ENCODE measurements around the gene TBC1D8.

TBC1D8 gene

DNA sequence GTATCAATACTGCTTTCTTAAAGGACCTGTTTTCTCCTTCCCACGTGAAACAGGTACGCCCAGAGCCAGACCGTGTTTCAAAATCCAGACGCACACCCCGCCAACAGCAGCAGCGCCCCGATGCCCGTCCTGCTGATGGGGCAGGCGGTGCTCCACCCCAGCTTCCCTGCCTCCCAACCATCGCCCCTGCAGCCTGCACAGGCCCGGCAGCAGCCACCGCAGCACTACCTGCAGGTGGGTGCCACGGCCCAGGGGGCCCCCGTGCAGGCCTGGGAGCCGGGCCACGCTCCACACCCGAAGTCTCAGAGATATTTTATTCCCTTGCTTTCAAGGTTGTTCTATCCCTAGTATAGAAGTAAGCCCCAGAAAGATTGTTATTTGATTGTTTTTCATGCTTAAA lies 157.9 kb downstream of the TBC1D8 start:
- no peak for DNase-seq

DNA sequence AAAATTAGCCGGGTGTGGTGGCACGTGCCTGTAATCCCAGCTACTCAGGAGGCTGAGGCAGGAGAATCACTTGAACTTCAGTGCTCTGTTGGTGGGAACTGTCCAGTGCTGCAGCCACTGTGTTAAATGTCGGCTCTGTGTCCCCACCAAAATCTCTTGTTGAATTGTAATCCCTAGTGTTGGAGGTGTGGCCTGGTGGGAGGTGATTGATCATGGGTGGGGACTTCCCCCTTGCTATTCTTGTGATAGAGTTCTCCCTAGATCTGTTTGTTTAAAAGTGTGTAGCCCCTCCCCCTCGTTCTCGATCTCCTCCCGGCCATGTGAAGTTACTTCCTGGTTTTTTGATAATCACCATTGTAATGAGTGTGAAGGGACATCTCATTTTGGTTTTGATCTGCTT lies 158.9 kb downstream of the TBC1D8 start:
- peak; percentile 53 for DNase-seq

DNA sequence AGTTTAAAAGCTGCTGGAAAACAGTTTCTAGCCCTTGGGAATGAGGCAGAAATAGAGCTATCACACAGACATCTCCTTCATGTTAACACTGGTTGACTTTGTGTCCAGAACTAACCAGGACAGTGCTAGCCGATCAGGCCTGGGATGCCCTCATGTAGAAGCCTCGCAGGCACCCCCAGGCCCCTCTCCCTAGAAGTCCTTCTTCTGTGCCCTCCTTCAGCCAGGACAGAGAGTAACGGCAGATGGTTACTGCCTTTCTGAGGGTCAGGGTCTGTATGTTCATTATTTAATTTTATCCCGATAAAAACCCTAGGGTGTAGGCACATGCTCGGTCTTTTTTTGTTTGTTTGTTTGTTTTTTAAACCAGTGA lies 159.8 kb downstream of the TBC1D8 start:
- DNase-seq, result no peak

DNA sequence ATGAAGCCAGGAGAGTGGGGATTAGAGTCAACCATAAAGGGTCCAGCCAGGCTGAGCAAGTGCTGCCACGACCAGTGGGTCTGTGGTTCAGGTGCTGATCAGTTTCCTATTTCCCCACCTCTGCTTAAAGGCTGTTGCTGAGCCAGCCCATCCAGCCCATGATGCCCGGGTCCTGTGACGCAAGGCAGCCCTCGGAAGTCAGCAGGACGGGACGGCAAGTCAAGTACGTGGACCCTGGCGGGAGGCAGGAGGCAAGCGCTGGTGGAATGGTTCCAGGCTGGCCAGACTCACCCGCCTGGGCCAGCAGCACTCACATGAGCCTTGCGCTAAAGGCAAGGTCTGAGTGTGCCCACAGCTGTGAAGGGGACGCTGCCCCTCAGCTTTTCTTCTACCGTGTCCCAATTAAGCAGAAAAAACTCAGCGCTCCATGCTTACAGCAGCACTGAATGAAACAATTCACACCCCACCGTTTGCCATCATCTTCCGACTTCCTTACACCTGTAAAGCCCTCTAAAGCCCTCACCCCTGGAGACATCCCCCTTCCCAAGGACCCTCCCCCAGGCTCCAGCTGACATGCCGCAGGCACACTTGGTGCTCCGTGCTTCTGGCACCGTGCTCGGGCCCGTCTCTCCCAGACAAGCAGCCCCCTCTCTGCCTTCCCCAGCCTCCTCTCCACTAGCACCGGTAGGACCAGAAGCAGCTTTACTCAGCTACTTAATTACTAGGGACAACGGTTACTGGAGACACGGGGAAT lies 160.4 kb downstream of the TBC1D8 start:
- DNase-seq, result no peak

DNA sequence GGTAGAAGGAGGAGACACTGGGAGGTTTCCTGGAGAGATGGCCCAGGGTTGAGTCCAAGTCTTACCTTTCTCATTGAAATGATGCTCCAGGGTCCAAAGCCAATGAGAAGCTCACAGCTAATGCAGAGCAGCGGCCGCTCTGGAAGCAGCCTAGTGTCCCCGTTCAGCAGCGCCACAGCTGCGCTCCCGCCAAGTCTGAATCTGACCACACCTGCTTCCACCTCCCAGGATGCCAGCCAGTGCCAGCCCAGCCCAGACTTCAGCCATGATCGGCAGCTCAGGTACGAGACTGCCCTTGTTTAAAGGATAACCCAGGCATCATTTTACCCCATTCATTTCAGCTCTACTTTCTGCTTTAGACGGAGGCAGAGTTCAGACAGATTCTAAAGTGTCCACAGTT lies 161.0 kb downstream of the TBC1D8 start:
- no peak for DNase-seq

DNA sequence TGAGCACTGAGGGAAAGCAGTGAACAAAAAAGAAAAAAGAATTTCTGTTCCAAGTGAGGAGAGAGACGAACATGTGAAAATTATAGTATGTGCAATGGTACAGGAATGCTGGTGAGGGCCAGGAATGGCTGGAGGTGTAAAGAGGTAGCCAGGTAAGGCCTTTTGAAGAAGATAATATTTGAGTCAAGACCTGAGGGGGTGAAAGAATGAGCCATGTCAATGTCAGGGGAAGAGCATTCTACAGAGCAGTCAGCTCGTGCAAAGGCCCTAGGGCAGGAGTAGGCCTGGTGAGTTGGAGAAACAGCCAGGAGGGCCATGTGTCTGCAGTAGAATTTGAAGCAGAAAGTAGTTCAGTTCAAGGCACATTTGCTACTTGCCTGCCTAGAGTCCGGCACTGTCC lies 161.5 kb downstream of the TBC1D8 start:
- no peak for DNase-seq

DNA sequence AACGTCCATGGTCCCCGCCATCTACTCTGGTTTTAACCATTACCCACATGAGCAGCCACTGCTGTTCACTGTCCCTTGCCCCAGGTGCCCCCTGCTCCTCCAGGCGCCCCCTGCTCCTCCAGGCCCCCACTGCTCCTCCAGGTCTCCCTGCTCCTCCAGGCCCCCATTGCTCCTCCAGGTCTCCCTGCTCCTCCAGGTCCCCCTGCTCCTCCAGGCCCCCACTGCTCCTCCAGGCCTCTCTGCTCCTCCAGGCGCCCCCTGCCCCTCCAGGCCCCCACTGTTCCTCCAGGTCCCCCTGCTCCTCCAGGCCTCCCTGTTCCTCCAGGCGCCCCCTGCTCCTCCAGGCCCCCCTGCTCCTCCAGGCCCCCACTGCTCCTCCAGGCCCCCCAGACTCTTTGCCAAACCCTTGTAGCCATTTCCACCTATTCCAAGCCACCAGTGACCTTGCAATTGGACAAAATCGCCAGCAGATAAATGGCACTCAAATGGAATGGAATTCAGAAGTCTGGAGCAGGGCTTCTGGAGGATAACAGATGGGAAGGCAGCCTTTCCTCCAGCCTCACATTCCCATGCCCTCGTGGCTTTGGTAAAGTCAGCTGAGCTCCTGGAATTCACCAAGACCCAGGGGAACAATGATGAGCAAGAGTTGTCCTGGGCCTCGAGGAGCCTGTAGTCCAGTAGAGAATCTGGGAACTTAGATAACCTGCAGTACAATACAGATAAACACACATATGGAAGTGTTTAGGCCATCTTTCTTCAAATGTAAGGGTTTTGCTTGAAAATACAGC lies 162.4 kb downstream of the TBC1D8 start:
- no peak for DNase-seq

DNA sequence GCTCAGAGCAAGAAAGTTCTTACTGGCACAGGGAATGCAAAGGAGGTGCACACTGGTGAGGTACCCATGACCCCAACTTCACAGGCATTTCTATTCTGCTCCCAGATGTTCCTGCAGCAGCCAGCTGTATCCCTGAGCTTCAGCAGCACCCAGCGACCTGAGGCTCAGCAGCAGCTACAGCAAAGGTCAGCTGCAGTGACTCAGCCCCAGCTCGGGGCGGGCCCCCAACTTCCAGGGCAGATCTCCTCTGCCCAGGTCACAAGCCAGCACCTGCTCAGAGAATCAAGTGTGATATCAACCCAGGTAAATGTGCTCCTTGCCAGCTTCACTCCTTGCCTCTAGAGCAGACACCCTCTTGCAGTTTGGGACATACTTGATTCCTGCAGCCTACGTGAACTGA lies 163.2 kb downstream of the TBC1D8 start:
- DNase-seq, result no peak

DNA sequence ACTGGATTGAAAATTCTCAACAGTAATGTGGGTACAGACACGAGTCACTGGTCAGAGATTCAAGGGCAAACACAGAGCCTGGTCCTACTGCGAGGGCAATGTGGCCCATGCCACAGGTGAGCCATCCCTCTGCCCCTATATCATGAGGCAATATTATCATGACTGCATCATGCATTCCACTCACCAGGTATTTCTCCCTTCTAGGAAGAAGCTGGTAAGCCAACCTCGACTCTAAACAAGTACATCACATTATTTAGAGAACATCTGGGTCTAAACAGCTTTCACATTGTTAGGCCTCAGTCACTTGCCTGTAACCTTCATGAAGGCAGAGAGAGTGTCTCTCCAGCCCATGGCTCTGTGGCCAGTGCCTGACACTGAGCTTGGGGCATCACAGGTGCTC lies 163.6 kb downstream of the TBC1D8 start:
- DNase-seq, result no peak

DNA sequence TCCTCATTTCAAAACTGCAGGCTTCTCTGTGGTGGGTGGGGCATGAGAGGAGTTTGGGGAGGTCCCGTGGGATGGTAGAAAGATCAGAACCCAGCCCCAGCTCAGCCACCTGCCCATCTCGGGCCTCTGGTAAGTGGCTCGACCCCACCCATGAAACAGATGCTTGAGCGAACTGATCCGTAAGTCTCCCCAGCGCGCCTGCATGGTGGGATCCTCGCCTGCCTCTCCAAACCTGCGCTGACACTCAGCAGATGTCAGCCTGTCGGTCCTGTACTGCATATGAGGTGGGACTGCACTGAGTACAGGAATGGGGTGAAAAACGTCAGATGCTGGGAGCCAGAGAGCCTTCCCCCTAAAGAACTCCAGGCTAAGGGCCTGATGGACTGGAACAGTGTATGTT lies 165.0 kb downstream of the TBC1D8 start:
- DNase-seq, result no peak

DNA sequence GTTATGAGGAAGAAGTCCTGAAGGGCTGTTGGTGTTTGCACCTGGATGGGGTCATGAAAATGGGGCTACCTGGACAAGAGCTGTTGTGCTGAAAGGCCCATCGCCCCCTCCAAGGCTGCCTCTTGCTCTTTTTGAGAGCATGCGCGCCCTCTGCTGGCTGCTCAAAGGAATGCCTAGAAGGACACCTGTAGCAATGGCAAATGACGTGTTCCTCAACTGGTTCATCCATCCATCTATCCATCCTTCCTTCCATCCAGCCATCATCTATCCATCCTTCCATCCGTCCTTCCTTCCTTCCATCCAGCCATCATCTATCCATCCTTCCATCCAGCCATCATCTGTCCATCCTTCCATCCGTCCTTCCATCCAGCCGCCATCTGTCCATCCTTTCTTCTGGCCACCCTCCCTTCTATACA lies 166.3 kb downstream of the TBC1D8 start:
- peak; percentile 32 for DNase-seq

DNA sequence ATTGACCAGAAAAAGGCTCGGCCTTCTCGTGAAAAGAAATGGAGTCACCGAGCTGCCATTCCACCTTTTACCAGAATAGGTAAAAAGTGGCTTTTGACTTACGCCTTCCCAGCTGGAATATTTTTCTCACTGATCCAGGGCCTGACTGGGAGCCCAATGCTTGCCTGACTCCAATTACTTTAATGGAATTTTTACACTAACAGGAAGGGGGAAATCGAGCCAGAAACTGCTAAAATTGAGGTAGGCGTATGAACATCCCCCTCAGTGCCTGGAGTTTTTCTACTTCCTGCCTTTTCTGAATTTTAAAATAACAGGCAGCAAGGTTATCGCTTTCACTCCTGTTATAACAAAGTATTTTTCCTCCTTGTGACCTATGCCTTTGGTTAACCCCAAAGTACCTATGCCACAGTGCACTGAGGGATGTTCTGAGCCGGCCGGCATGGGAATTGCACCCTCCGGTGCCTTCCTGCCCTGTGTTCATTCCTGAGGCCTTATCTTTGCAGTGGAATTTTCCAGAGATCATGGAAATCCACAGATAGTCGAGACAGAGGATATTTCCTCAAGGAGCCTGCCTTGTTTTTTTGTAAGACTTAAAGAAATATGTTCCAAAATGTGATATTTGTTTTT lies 167.4 kb downstream of the TBC1D8 start:
- DNase-seq, result no peak

DNA sequence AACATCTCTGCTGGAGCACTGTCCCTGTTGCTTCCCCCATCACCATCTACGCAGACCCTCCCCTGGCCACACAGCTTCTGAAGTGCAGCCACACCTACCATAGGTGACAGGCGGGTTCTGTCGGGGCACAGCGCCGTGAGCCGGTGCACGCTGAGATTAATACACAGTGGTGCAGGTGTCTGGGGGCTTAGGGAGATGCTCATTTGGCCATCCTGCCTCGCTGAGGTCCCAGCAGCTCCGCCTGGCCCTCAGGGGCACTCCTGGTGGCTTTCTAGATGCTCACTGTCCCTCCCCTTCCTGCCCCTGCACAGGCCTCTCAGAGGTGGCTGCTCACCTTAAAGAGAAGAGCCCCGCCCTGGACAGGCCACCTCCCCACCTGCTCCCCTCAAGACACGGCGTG lies 168.0 kb downstream of the TBC1D8 start:
- no peak for DNase-seq

DNA sequence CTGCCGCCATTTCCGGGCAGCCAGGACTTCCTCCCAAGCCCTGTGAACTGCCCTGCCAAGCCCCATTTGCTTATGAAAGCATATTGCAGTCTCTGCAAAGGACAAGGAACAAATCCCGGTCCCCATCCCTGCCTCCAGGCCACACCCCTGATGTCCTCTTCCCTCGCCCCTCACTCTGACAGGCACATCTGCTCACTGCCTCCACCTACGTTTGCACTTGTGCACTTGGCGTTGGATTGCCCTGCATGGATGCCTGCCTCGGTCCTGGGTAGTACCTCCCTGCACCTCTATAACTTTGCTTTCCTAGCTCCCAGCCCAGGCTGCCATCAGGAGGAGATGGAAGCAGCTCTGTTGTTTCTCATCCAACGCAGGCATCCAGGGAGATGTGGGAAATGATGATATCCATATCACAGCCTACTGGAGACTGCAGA lies 168.7 kb downstream of the TBC1D8 start:
- DNase-seq, result no peak

DNA sequence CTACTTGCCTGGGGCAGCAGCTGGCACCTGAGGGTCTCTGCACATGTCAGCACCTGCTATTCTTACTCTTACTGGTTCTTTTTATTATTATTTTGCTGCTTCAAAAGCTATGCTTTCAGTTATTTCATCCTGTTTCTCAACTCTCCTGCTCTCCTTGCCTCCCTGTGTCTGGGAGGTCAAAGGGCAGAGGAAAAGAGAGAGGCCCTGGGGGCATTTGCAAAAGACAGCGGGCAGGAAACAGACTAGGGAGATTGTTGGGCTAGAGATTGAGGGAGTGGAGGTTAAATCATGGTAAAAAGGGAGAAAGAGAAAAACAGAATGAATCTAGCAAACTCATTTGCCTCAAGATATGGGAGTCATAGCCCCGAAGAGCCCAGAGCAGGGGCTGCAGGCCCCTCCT lies 170.2 kb downstream of the TBC1D8 start:
- DNase-seq, result no peak

DNA sequence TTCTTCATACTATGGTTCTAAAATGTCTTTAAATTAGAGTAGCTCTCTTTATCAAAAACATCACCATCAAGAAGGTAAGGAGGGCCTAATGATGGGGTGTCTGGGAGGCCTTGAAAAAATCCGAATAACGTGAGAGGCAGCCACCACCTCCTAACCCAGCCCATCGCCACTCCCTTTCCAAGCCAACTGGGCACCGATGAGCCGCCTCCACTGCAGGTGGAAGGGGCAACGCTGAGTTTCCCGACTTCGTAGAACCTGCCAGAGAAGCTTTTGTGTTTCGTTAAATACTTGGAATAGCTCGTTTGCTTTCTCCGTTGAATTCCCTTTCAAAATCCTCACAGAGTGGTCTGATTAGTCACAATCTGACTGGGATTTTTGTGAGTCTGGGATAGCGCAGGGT lies 171.1 kb downstream of the TBC1D8 start:
- no peak for DNase-seq

DNA sequence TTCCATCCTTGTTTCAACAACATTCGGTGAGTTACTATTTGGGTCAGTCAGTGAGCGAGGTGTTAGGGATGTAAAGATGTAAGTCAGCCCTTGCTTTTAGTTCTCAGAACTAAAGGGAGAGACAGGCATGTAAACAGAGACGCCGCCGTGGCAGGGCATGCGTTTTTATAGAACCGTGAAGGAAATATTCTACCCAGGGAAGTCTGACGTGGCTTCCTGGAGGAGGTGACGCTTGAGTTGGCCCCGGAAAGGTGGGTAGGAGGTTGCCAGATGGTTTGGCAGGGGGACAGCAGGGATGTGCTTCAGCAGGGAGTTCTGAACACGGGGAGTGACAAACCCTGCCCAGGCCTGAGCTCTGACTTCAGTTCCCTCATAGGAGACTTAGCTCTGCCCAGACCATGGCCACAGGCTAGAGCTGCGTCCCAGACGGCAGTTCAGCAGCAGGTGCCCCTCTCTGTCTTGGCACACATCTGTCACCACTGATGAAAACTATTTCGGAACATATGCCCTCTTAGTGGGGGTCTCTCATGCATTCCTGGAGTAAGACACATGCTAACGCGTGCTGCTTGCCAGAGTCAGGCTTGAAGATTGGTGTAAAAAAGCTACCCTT lies 172.5 kb downstream of the TBC1D8 start:
- DNase-seq, result no peak

DNA sequence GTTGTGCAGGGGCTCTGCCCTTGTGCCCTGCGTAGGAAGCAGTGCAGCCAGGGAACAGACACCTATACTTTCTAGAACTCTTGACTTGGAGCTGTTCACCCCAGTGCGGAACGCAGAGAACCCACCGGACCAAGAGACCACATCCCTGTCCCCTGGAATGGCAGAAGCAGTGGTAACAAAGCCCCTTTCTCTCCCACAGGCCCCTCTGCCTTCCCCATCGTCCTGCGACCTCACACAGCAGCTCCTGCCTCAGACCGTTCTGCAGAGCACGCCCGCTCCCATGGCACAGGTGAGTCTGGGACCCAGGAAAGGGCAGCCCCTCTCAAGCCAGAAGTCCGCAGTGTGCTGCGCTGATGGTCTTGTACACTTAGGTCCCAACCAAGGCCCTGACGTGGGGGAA lies 173.7 kb downstream of the TBC1D8 start:
- DNase-seq, result no peak

DNA sequence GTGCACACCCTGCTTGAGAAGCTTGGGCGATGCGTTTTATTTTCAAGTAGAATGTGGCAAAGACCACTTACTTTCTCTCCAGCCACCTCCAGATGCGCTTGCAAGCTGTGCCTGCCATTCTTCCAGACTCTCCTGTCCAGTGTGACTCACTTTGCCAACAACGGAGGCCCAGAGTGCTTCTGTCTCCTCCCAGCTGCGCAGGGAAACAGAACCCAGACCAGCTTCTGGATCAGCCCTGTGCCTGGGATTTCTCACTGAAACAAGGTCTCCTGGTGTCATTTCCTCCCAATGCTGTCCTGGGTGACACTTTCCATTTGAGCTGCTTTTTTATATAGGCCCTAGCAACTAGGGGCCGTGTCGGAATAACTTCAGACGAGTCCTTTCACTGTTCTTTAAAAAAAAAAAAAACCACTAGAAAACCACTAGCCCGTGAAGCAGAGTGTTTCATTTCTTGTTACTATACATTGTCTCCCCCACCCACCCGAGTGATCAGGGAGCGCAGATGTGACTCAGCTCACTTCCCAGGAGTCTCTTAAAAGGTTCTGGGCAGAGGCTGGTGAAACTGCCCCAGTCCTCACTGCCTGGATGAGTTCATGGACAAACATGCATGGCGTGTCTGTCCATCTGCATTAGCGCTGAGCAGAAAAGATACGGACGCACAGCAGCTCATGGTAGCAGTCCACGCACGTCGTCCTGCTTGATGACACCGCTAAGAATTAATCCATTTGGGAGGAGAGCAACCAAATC lies 174.4 kb downstream of the TBC1D8 start:
- DNase-seq, result peak; percentile 85

DNA sequence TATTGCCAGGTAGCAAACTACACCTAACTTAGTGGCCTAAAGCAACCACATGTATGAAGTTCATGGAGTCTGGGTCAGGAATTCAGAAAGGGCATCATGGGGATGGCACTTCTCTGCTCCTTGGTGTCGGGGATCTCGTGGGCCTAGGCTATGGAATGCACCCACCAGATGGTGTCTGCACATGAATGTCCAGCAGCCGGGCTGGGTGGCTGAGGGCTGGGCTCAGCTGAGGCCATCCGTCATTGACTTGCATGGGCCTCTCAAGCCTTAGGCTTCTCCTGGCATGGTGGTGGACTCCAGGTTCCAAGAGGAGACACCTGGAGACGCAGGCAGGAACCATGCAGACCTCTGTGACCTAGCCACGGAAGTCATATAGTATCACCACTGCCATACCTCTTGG lies 175.1 kb downstream of the TBC1D8 start:
- no peak for DNase-seq

DNA sequence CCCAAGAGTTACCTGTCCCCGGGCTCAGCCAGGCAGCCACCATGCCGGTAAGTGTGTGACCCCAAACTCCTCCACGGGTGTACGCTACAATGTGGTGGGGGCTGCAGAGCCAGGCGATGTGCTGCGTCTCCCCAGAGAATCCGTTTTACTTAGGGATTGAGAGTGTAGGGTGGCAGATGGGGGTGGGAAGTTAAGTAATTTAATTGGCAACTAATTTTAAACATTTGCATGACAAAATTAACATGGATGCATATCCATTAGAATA lies 175.7 kb downstream of the TBC1D8 start:
- DNase-seq, result no peak

DNA sequence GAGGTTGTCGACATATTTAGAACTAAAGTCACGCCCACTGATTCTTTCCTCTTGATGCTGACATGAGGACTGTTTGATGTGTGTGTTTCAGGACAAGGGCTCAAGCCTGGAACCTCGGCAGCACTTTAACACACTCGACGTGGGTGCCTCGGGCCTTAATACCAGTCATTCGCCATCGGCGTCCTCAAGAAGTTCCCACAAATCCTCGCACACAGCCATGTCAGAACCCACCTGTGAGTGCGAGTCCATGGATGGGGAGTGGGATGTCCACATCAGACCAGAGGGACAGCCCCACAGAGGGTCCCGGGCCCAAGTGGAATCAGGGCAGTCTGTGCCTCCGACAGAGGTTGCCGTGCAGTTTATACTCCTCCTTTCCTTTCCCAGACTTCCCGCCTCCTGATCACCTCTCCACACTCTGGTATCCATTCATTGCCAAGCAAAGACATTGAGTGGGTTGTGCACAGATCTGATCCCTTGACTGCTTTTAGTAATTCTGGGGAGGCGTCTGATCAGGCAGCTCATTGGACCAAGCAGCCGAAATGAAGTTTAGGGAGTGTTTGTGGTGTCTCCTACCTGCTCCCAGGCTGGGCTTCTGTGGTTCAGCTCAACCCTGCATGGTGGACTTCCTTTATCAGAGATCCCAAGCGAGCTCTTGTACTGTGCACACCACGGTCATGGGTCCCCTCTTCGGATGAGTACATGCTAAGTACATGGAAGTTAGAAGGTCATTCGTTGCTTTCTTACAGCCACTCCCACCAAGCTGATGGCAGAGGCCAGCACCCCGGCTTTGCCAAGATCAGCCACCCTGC lies 176.3 kb downstream of the TBC1D8 start:
- no peak for DNase-seq

Data from MV-4-11 (cell line).